CD14-positive monocyte (primary cell): ENCODE measurements around the gene SDHAF1. TPM values are rescaled to one million over a fixed set of nuclear protein-coding genes. Genes with fewer than 3 reads are reported as not detected.

Experiments
- DNase-seq, 3 donors: peaks; one replicate each; pipeline ENCODE4 v3.0.0-alpha.2; 2011 to 2022
- H2AFZ ChIP-seq: 2 replicates; pipeline ENCODE4 v1.6.0; 2012; ENCODE audit warnings: mild to moderate bottlenecking, low read depth, low read length, inconsistent platforms; ENCODE audit not compliant: insufficient read depth, poor library complexity, severe bottlenecking
- H3K27ac ChIP-seq, 2 donors: 1 replicate in 1 of 2; 2 replicates in 1 of 2; pipeline ENCODE4 v1.5.1; 2012 to 2013; ENCODE audit warnings: low read length in 2 of 2, control low read depth in 1 of 2, inconsistent platforms in 1 of 2, low read depth in 1 of 2, mild to moderate bottlenecking in 1 of 2
- H3K27me3 ChIP-seq, 2 donors: one replicate each; pipeline versions ENCODE4 v1.6.0 to v1.6.1; 2011 to 2013; ENCODE audit warnings: low read length in 2 of 2; ENCODE audit not compliant: control insufficient read depth in 2 of 2, insufficient read depth in 2 of 2
- H3K36me3 ChIP-seq, 2 donors: replicated peaks in 1 of 2; 1 replicate in 1 of 2; 2 replicates in 1 of 2; pipeline versions ENCODE4 v1.5.1 to v1.6.1; 2012 to 2013; ENCODE audit warnings: low read length in 2 of 2, control low read depth in 1 of 2, inconsistent platforms in 1 of 2, mild to moderate bottlenecking in 1 of 2; ENCODE audit not compliant: insufficient read depth in 2 of 2, control insufficient read depth in 1 of 2
- H3K4me1 ChIP-seq, 2 donors: 1 replicate in 1 of 2; 2 replicates in 1 of 2; pipeline versions ENCODE4 v1.5.1 to v1.6.1; 2012 to 2013; ENCODE audit warnings: low read length in 2 of 2, control low read depth in 1 of 2, inconsistent platforms in 1 of 2, mild to moderate bottlenecking in 1 of 2, moderate library complexity in 1 of 2; ENCODE audit not compliant: insufficient read depth in 2 of 2, control insufficient read depth in 1 of 2
- H3K4me2 ChIP-seq: replicated peaks from 2 replicates; pipeline ENCODE3; 2012; ENCODE audit warnings: low read length, moderate library complexity, mild to moderate bottlenecking; ENCODE audit not compliant: poor library complexity, severe bottlenecking; ENCODE audit errors: extremely low read depth
- H3K4me3 ChIP-seq, 3 experiments: fragments of 200-600 bp in 1 of 3; sonication (generic) in 1 of 3; replicated peaks in 1 of 3; 1 replicate in 2 of 3; 2 replicates in 1 of 3; pipeline ENCODE4 v1.5.1; 2011 to 2013; ENCODE audit warnings: low read length in 3 of 3, mild to moderate bottlenecking in 3 of 3, control low read depth in 2 of 3, low read depth in 2 of 3, inconsistent platforms in 1 of 3, moderate library complexity in 1 of 3
- H3K79me2 ChIP-seq: 2 replicates; pipeline ENCODE4 v1.6.0; 2012; ENCODE audit warnings: mild to moderate bottlenecking, control low read depth, inconsistent platforms, low read length, moderate library complexity; ENCODE audit not compliant: insufficient read depth
- H3K9ac ChIP-seq: 2 replicates; pipeline ENCODE4 v1.6.0; 2017; ENCODE audit warnings: low read length, mild to moderate bottlenecking; ENCODE audit not compliant: insufficient read depth, poor library complexity, severe bottlenecking
- H3K9me3 ChIP-seq, 2 donors: replicated peaks in 1 of 2; 1 replicate in 1 of 2; 2 replicates in 1 of 2; pipeline versions ENCODE4 v1.5.1 to v1.6.1; 2012 to 2013; ENCODE audit warnings: low read length in 2 of 2, control low read depth in 1 of 2; ENCODE audit not compliant: control insufficient read depth in 1 of 2, insufficient read depth in 1 of 2
- H4K20me1 ChIP-seq: 2 replicates; pipeline ENCODE4 v1.6.0; 2012; ENCODE audit warnings: mild to moderate bottlenecking, low read length, control low read depth, moderate library complexity; ENCODE audit not compliant: insufficient read depth
- H3K27ac Mint-ChIP-seq, 7 donors: one replicate each; pipeline ENCODE4 v1.8.0; 2020; ENCODE audit warnings: mild to moderate bottlenecking in 7 of 7, mixed read lengths in 7 of 7, moderate library complexity in 6 of 7, inconsistent platforms in 2 of 7
- H3K27me3 Mint-ChIP-seq, 3 donors: one replicate each; pipeline ENCODE4 v1.8.0; 2021 to 2022; ENCODE audit warnings: low read depth in 3 of 3, mild to moderate bottlenecking in 3 of 3, mixed read lengths in 3 of 3, moderate library complexity in 3 of 3, inconsistent platforms in 1 of 3
- H3K36me3 Mint-ChIP-seq, 2 donors: one replicate each; pipeline ENCODE4 v1.8.0; 2020; ENCODE audit warnings: mixed read lengths in 2 of 2, inconsistent platforms in 1 of 2, mild to moderate bottlenecking in 1 of 2
- H3K4me1 Mint-ChIP-seq: one replicate; pipeline ENCODE4 v1.8.0; 2020; ENCODE audit warnings: mild to moderate bottlenecking, mixed read lengths
- H3K4me3 Mint-ChIP-seq, 2 donors: one replicate each; pipeline ENCODE4 v1.8.0; 2020; ENCODE audit warnings: mild to moderate bottlenecking in 2 of 2, mixed read lengths in 2 of 2, moderate library complexity in 1 of 2
- H3K9me3 Mint-ChIP-seq, 7 donors: one replicate each; pipeline ENCODE4 v1.8.0; 2020 to 2022; ENCODE audit warnings: mixed read lengths in 7 of 7, mild to moderate bottlenecking in 6 of 7, moderate library complexity in 6 of 7, inconsistent platforms in 2 of 7
- WGBS: methylation state at CpG from one replicate; pipeline ENCODE4 v1.1.5; 2013; ENCODE audit warnings: missing lambda C conversion rate; ENCODE audit not compliant: insufficient coverage; 5-methylcytosine and 5-hydroxymethylcytosine counted together
- intact Hi-C, 2 donors: fragments of 100-400 bp; cut with micrococcal nuclease; formaldehyde crosslinking; loops; one replicate each; pipeline versions ENCODE4 v1.15.0 to v1.15.1; 2023
- polyA plus RNA-seq, 3 donors: library from polyadenylated mRNA; depleted of rRNA in 1 of 3; unstranded in 2 of 3; stranded (reverse) in 1 of 3; fragments of 300-500 nt in 2 of 3; fragments of >200 nt in 1 of 3; fragmentation: Illumina TruSeq in 2 of 3; gene quantifications; 1 replicate in 2 of 3; 2 replicates in 1 of 3; pipeline ENCODE4 v1.2.3, GENCODE V29; 2012 to 2021
- TF ChIP-seq, protein P1 (sequence below): fragments of 200-600 bp; IDR thresholded peaks from one replicate; pipeline ENCODE4 v1.8.0; 2022; ENCODE audit warnings: antibody characterized with exemption, mild to moderate bottlenecking

The SDHAF1 gene
- polyA plus RNA-seq, 3 donors = 10.4 to 26.9 (median 19.0) TPM

DNA sequence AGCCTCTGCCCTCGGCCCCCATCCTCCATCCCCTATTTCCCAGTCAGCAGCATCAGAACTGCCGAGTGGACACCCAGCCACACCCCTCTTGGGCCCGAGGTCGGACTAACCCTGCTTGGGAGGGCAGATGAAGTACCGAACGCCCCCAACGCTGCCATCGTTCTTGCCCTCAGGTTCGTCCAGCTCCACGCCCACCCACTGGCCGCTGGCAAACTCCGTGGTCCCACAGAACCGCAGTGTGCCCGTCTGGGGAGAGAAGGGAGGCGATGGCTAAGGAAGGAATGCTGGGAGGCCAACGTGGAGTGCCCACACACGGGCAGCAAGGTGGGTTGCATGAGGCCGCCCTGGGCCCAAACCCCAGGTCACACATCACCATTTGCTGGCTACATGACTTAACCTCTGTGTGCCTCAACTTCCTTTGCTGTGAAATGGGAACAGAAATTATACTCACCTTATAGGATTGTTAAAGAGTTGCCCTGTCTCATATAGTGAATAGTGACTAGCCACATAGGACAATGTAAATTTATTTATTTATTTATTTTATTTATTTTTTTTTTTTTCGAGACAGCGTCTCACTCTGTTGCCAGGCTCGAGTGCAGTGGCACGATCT, 24.2 kb downstream of the SDHAF1 start:
- TF ChIP-seq, protein P1, sequence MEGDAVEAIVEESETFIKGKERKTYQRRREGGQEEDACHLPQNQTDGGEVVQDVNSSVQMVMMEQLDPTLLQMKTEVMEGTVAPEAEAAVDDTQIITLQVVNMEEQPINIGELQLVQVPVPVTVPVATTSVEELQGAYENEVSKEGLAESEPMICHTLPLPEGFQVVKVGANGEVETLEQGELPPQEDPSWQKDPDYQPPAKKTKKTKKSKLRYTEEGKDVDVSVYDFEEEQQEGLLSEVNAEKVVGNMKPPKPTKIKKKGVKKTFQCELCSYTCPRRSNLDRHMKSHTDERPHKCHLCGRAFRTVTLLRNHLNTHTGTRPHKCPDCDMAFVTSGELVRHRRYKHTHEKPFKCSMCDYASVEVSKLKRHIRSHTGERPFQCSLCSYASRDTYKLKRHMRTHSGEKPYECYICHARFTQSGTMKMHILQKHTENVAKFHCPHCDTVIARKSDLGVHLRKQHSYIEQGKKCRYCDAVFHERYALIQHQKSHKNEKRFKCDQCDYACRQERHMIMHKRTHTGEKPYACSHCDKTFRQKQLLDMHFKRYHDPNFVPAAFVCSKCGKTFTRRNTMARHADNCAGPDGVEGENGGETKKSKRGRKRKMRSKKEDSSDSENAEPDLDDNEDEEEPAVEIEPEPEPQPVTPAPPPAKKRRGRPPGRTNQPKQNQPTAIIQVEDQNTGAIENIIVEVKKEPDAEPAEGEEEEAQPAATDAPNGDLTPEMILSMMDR = no peak
- peaks cover 14% of the 10 kb centered on the region for H3K4me1 Mint-ChIP-seq
- peaks cover 8% of the 10 kb centered on the region in 2 donors for H3K36me3 Mint-ChIP-seq
- 98% methylated on average over 14 of the region's 22 CpGs for WGBS
- peak overlapping the region in 1 of 7 donors; percentile 70 for H3K27ac Mint-ChIP-seq
- Histone ChIP-seq H3K4me2 (no peak overlapping the region), H3K4me1 (peaks cover 7 to 9% of the 10 kb centered on the region in 2 donors), H3K4me3 (no peak overlapping the region), H2AFZ (no peak overlapping the region), H3K27me3 (no peaks in the 10 kb centered on the region), H3K36me3 (peaks cover 2 to 10% of the 10 kb centered on the region in 2 donors), H3K9ac (no peak overlapping the region), H3K27ac (no peak overlapping the region), H4K20me1 (no peaks in the 10 kb centered on the region), H3K79me2 (peaks cover 5% of the 10 kb centered on the region), H3K9me3 (no peaks in the 10 kb centered on the region)
- intact Hi-C loops = no loop called here
- no peak for DNase-seq
- no peaks in the 10 kb centered on the region for H3K9me3 Mint-ChIP-seq
- no peak overlapping the region for H3K4me3 Mint-ChIP-seq
- no peaks in the 10 kb centered on the region for H3K27me3 Mint-ChIP-seq

GRCh38 chr19:36023432-36023831, 28.4 kb downstream of the SDHAF1 start:
- Mint-ChIP-seq H3K27ac (peak overlapping the region in 1 of 7 donors; percentile 20), H3K9me3 (peaks cover 0 to 2% (median 0%) of the 10 kb centered on the region in 7 donors), H3K36me3 (peaks cover 12 to 14% of the 10 kb centered on the region in 2 donors), H3K27me3 (peaks cover 0 to 2% (median 0%) of the 10 kb centered on the region in 3 donors), H3K4me3 (no peak overlapping the region), H3K4me1 (no peaks in the 10 kb centered on the region)
- peaks cover 2 to 14% of the 10 kb centered on the region in 2 donors for H3K36me3 ChIP-seq
- no peak for DNase-seq
- H2AFZ ChIP-seq = no peak overlapping the region
- H4K20me1 ChIP-seq = no peaks in the 10 kb centered on the region
- TF ChIP-seq, protein P1 = no peak
- no peak overlapping the region for H3K4me2 ChIP-seq
- H3K79me2 ChIP-seq = no peaks in the 10 kb centered on the region
- H3K9me3 ChIP-seq = no peaks in the 10 kb centered on the region
- WGBS = 96% methylated on average over 3 of the region's 5 CpGs
- no peak overlapping the region for H3K27ac ChIP-seq
- intact Hi-C loops = no loop called here
- no peaks in the 10 kb centered on the region for H3K4me1 ChIP-seq
- H3K9ac ChIP-seq = no peak overlapping the region
- no peaks in the 10 kb centered on the region for H3K27me3 ChIP-seq
- no peak overlapping the region for H3K4me3 ChIP-seq
